ENCODE results near the gene ZBTB12. TPM values are rescaled to one million over a fixed set of nuclear protein-coding genes. Genes with fewer than 3 reads are reported as not detected.

Gene ZBTB12
- polyA plus RNA-seq, 3 donors: 0.11 TPM; not detected in 2

GRCh38 chr6:31877125-31877650, 24.7 kb downstream of the ZBTB12 start:
- Mint-ChIP-seq H3K9me3 (no peaks in the 10 kb centered on the region), H3K36me3 (peaks cover 26 to 33% of the 10 kb centered on the region in 2 donors), H3K4me1 (no peaks in the 10 kb centered on the region), H3K27me3 (ENCODE audit: low read depth in 3 of 3) (peaks cover 5 to 7% (median 7%) of the 10 kb centered on the region in 3 donors), H3K4me3 (no peak overlapping the region), H3K27ac (no peak overlapping the region)
- no peaks in the 10 kb centered on the region for H4K20me1 ChIP-seq (ENCODE audit: insufficient read depth, low read length)
- 100% methylated on average over 2 of the region's 3 CpGs for WGBS (ENCODE audit: insufficient coverage)
- no peak overlapping the region for H3K27ac ChIP-seq (ENCODE audit: low read depth in 1 of 2, low read length in 2 of 2)
- no peak overlapping the region for H3K9ac ChIP-seq (ENCODE audit: insufficient read depth, low read length, poor library complexity, severe bottlenecking)
- intact Hi-C loops (cut with micrococcal nuclease): no loop called here
- TF ChIP-seq CTCF (IDR thresholded peaks at IDR 0.05): no peak
- no peaks in the 10 kb centered on the region for H3K4me1 ChIP-seq (ENCODE audit: control insufficient read depth in 1 of 2, insufficient read depth in 2 of 2, low read length in 2 of 2)
- H3K79me2 ChIP-seq (ENCODE audit: insufficient read depth, low read length): no peaks in the 10 kb centered on the region
- no peaks in the 10 kb centered on the region for H3K9me3 ChIP-seq (replicated peaks in 1 of 2; ENCODE audit: control insufficient read depth in 1 of 2, insufficient read depth in 1 of 2, low read length in 2 of 2)
- H3K4me3 ChIP-seq (replicated peaks in 1 of 3; ENCODE audit: low read depth in 2 of 3, low read length in 3 of 3): no peak overlapping the region
- no peaks in the 10 kb centered on the region for H3K27me3 ChIP-seq (ENCODE audit: control insufficient read depth in 2 of 2, insufficient read depth in 2 of 2, low read length in 2 of 2)
- no peak for DNase-seq
- no peak overlapping the region for H2AFZ ChIP-seq (ENCODE audit: insufficient read depth, low read depth, low read length, poor library complexity, severe bottlenecking)
- H3K36me3 ChIP-seq (replicated peaks in 1 of 2; ENCODE audit: control insufficient read depth in 1 of 2, insufficient read depth in 2 of 2, low read length in 2 of 2): peaks cover 24 to 27% of the 10 kb centered on the region in 2 donors
- H3K4me2 ChIP-seq (replicated peaks; ENCODE audit: extremely low read depth, low read length, poor library complexity, severe bottlenecking): no peak overlapping the region

- no peak overlapping the region for H3K9ac ChIP-seq (ENCODE audit: insufficient read depth, low read length, poor library complexity, severe bottlenecking)
- H2AFZ ChIP-seq (ENCODE audit: insufficient read depth, low read depth, low read length, poor library complexity, severe bottlenecking): no peak overlapping the region
- H3K79me2 ChIP-seq (ENCODE audit: insufficient read depth, low read length): no peaks in the 10 kb centered on the region
- H3K36me3 ChIP-seq (replicated peaks in 1 of 2; ENCODE audit: control insufficient read depth in 1 of 2, insufficient read depth in 2 of 2, low read length in 2 of 2): peaks cover 18 to 20% of the 10 kb centered on the region in 2 donors
- H3K9me3 Mint-ChIP-seq: no peaks in the 10 kb centered on the region
- 100% methylated on average over 1 of the region's 7 CpGs for WGBS (ENCODE audit: insufficient coverage)
- H3K27me3 ChIP-seq (ENCODE audit: control insufficient read depth in 2 of 2, insufficient read depth in 2 of 2, low read length in 2 of 2): no peaks in the 10 kb centered on the region
- H4K20me1 ChIP-seq (ENCODE audit: insufficient read depth, low read length): no peaks in the 10 kb centered on the region
- H3K27ac ChIP-seq (ENCODE audit: low read depth in 1 of 2, low read length in 2 of 2): no peak overlapping the region
- DNase-seq: no peak
- no peaks in the 10 kb centered on the region for H3K4me1 ChIP-seq (ENCODE audit: control insufficient read depth in 1 of 2, insufficient read depth in 2 of 2, low read length in 2 of 2)
- TF ChIP-seq CTCF (IDR thresholded peaks at IDR 0.05): no peak
- intact Hi-C loops (cut with micrococcal nuclease): no loop called here
- H3K27me3 Mint-ChIP-seq (ENCODE audit: low read depth in 3 of 3): peaks cover 5 to 9% (median 8%) of the 10 kb centered on the region in 3 donors
- no peak overlapping the region for H3K4me2 ChIP-seq (replicated peaks; ENCODE audit: extremely low read depth, low read length, poor library complexity, severe bottlenecking)
- no peak overlapping the region for H3K27ac Mint-ChIP-seq
- H3K4me1 Mint-ChIP-seq: no peaks in the 10 kb centered on the region
- no peak overlapping the region for H3K4me3 ChIP-seq (replicated peaks in 1 of 3; ENCODE audit: low read depth in 2 of 3, low read length in 3 of 3)
- H3K4me3 Mint-ChIP-seq: no peak overlapping the region
- no peaks in the 10 kb centered on the region for H3K9me3 ChIP-seq (replicated peaks in 1 of 2; ENCODE audit: control insufficient read depth in 1 of 2, insufficient read depth in 1 of 2, low read length in 2 of 2)
- peaks cover 19 to 24% of the 10 kb centered on the region in 2 donors for H3K36me3 Mint-ChIP-seq
These were observed 25.5 kb downstream of the ZBTB12 start for GRCh38 chr6:31876357-31876756.

Data from CD14-positive monocyte (primary cell).